Measurements from ENCODE around the gene DUS2.
A peak's percentile ranks its signal among the peaks of the same experiment; 100 is the strongest.
"Not testable (repeated sequence)": the region's sequence is repeated elsewhere in the genome, so short reads cannot be mapped to it uniquely, and the experiment has no call there.

DUS2 gene

GRCh38 chr16:68115851-68116250 lies 92.8 kb downstream of the DUS2 start:
- no peak overlapping the region for H3K4me3 ChIP-seq (ENCODE audit: low read depth, low read length)
- CTCF ChIA-PET: interaction anchor here (2.0 kb wide), 1 partner anchor 71 kb away, joined by 6 read pairs; no protein-coding TSS in a partner anchor
- DNase-seq (ENCODE audit: low read depth, low spot score): no peak
- no peak for TF ChIP-seq CTCF (IDR thresholded peaks at IDR 0.05; ENCODE audit: insufficient read depth, low read length, missing control alignments)
- POLR2A ChIA-PET: no interaction called here

GRCh38 chr16:68116256-68116867 lies 93.3 kb downstream of the DUS2 start:
- ChIA-PET CTCF (interaction anchor here (1.2 to 2.0 kb wide), 6 partner anchors 10 to 70 kb away, joined by 3 to 7 read pairs (median 4); no protein-coding TSS in a partner anchor), POLR2A (no interaction called here)
- H3K4me3 ChIP-seq (ENCODE audit: low read depth, low read length): no peak overlapping the region
- peak; percentile 37 for TF ChIP-seq CTCF (IDR thresholded peaks at IDR 0.05; ENCODE audit: insufficient read depth, low read length, missing control alignments)
- no peak for DNase-seq (ENCODE audit: low read depth, low spot score)

- DNase-seq (ENCODE audit: low read depth, low spot score): no peak
- TF ChIP-seq CTCF (IDR thresholded peaks at IDR 0.05; ENCODE audit: insufficient read depth, low read length, missing control alignments): no peak
- ChIA-PET CTCF (interaction anchor here (1.2 to 2.5 kb wide), 4 partner anchors 9 to 211 kb away, joined by 3 to 6 read pairs (median 4); no protein-coding TSS in a partner anchor), POLR2A (no interaction called here)
- H3K4me3 ChIP-seq (ENCODE audit: low read depth, low read length): no peak overlapping the region
Observed at GRCh38 chr16:68117884-68118283, 94.8 kb downstream of the DUS2 start.

GRCh38 chr16:68118954-68119353 lies 95.9 kb downstream of the DUS2 start:
- POLR2A ChIA-PET; H3K4me3 ChIP-seq (ENCODE audit: low read depth, low read length); DNase-seq (ENCODE audit: low read depth, low spot score): not testable (repeated sequence)
- CTCF ChIA-PET: interaction anchor here (2.0 to 2.5 kb wide), 3 partner anchors 21 to 29 kb away, joined by 6 to 8 read pairs (median 6); no protein-coding TSS in a partner anchor

GRCh38 chr16:68120496-68120895 lies 97.4 kb downstream of the DUS2 start:
- POLR2A ChIA-PET; DNase-seq (ENCODE audit: low read depth, low spot score); H3K4me3 ChIP-seq (ENCODE audit: low read depth, low read length): not testable (repeated sequence)
- CTCF ChIA-PET: interaction anchor here (0.8 to 2.4 kb wide), 3 partner anchors 20 to 27 kb away, joined by 6 to 8 read pairs (median 6); no protein-coding TSS in a partner anchor

GRCh38 chr16:68126395-68126794 lies 103.3 kb downstream of the DUS2 start:
- no peak for DNase-seq (ENCODE audit: low read depth, low spot score)
- CTCF ChIA-PET: interaction anchor here (0.7 kb wide), 1 partner anchor 9 kb away, joined by 3 read pairs; no protein-coding TSS in a partner anchor
- POLR2A ChIA-PET: no interaction called here
- no peak for TF ChIP-seq CTCF (IDR thresholded peaks at IDR 0.05; ENCODE audit: insufficient read depth, low read length, missing control alignments)
- H3K4me3 ChIP-seq (ENCODE audit: low read depth, low read length): no peak overlapping the region

GRCh38 chr16:68128577-68129305 lies 105.7 kb downstream of the DUS2 start:
- ChIA-PET CTCF (interaction anchor here (2.5 kb wide), 1 partner anchor 34 kb away, joined by 9 read pairs; no protein-coding TSS in a partner anchor), POLR2A (no interaction called here)
- TF ChIP-seq CTCF (IDR thresholded peaks at IDR 0.05; ENCODE audit: insufficient read depth, low read length, missing control alignments): no peak
- no peak overlapping the region for H3K4me3 ChIP-seq (ENCODE audit: low read depth, low read length)
- no peak for DNase-seq (ENCODE audit: low read depth, low spot score)
